Liver (tissue), 9 donors: ENCODE results near the gene AGER. TPM values are rescaled to one million over a fixed set of nuclear protein-coding genes. Genes with fewer than 3 reads are reported as not detected.

ENCODE experiments used
- DNase-seq: peaks from one replicate; pipeline ENCODE4 v3.0.0-alpha.2; 2017; ENCODE audit warnings: low spot score
- H3K27ac ChIP-seq, 2 donors: one replicate each; pipeline ENCODE4 v1.7.0; 2013; ENCODE audit warnings: inconsistent platforms in 2 of 2, low read length in 2 of 2, control low read depth in 1 of 2, low read depth in 1 of 2, mild to moderate bottlenecking in 1 of 2
- H3K27me3 ChIP-seq, 4 donors: one replicate each; pipeline versions ENCODE4 v1.6.1 to v1.7.0; 2013; ENCODE audit warnings: low read length in 3 of 4, inconsistent platforms in 1 of 4, mild to moderate bottlenecking in 1 of 4, moderate library complexity in 1 of 4; ENCODE audit not compliant: control insufficient read depth in 4 of 4, insufficient read depth in 4 of 4
- H3K36me3 ChIP-seq, 4 donors: one replicate each; pipeline versions ENCODE4 v1.6.1 to v1.7.0; 2013; ENCODE audit warnings: low read length in 3 of 4, mild to moderate bottlenecking in 3 of 4, low read depth in 1 of 4, moderate library complexity in 1 of 4; ENCODE audit not compliant: control insufficient read depth in 4 of 4, insufficient read depth in 3 of 4
- H3K4me1 ChIP-seq, 4 donors: one replicate each; pipeline versions ENCODE4 v1.6.1 to v1.7.0; 2013; ENCODE audit warnings: low read length in 3 of 4, mild to moderate bottlenecking in 3 of 4, moderate library complexity in 1 of 4; ENCODE audit not compliant: control insufficient read depth in 4 of 4, insufficient read depth in 4 of 4
- H3K4me3 ChIP-seq, 3 donors: one replicate each; pipeline versions ENCODE4 v1.6.1 to v1.7.0; 2013; ENCODE audit warnings: low read length in 3 of 3, control low read depth in 1 of 3, low read depth in 1 of 3, mild to moderate bottlenecking in 1 of 3
- H3K9ac ChIP-seq, 2 donors: one replicate each; pipeline ENCODE4 v1.7.0; 2013; ENCODE audit warnings: low read length in 2 of 2, mild to moderate bottlenecking in 2 of 2, moderate library complexity in 2 of 2, control low read depth in 1 of 2, low read depth in 1 of 2
- H3K9me3 ChIP-seq, 4 donors: one replicate each; pipeline versions ENCODE4 v1.6.1 to v1.7.0; 2013; ENCODE audit warnings: low read length in 3 of 4; ENCODE audit not compliant: control insufficient read depth in 4 of 4
- EGR1 ChIP-seq, 2 donors: IDR thresholded peaks; 2 replicates each; pipeline ENCODE4 v1.6.1; 2016 to 2018; ENCODE audit warnings: antibody characterized with exemption in 2 of 2, low read depth in 2 of 2
- FOXA2 ChIP-seq: IDR thresholded peaks from 2 replicates; pipeline ENCODE4 v1.6.1; 2016; ENCODE audit warnings: antibody characterized with exemption
- GABPA ChIP-seq, 2 donors: IDR thresholded peaks in 1 of 2; conservative IDR thresholded peaks in 1 of 2; 2 replicates each; pipeline ENCODE4 v1.6.1; 2016; ENCODE audit warnings: antibody characterized with exemption in 2 of 2, mild to moderate bottlenecking in 1 of 2, moderate library complexity in 1 of 2
- HNF4A ChIP-seq, 2 donors: conservative IDR thresholded peaks; 2 replicates each; pipeline ENCODE4 v1.6.1; 2016; ENCODE audit warnings: antibody characterized with exemption in 2 of 2, mild to moderate bottlenecking in 2 of 2
- HNF4G ChIP-seq: IDR thresholded peaks from 2 replicates; pipeline ENCODE4 v1.6.1; 2016; ENCODE audit warnings: antibody characterized with exemption
- JUND ChIP-seq, 2 donors: IDR thresholded peaks; 2 replicates each; pipeline ENCODE4 v1.6.1; 2016; ENCODE audit warnings: antibody characterized with exemption in 2 of 2
- NR2F2 ChIP-seq: IDR thresholded peaks from 2 replicates; pipeline ENCODE4 v1.6.1; 2016; ENCODE audit warnings: antibody characterized with exemption
- RAD21 ChIP-seq, 2 donors: IDR thresholded peaks; 2 replicates each; pipeline ENCODE4 v1.6.1; 2016; ENCODE audit warnings: antibody characterized with exemption in 2 of 2, mild to moderate bottlenecking in 2 of 2
- RXRA ChIP-seq, 2 donors: IDR thresholded peaks; 2 replicates each; pipeline ENCODE4 v1.6.1; 2017 to 2018; ENCODE audit warnings: antibody characterized with exemption in 2 of 2, mild to moderate bottlenecking in 1 of 2
- SP1 ChIP-seq: IDR thresholded peaks from 2 replicates; pipeline ENCODE4 v1.6.1; 2018; ENCODE audit warnings: antibody characterized with exemption, mild to moderate bottlenecking
- TAF1 ChIP-seq: conservative IDR thresholded peaks from 2 replicates; pipeline ENCODE4 v1.6.1; 2016; ENCODE audit warnings: antibody characterized with exemption, mild to moderate bottlenecking
- YY1 ChIP-seq: IDR thresholded peaks from 2 replicates; pipeline ENCODE4 v1.6.1; 2016; ENCODE audit warnings: antibody characterized with exemption, mild to moderate bottlenecking
- WGBS: extraction: QIAGEN DNeasy Blood & Tissue Kit; methylation state at CpG from one replicate; pipeline ENCODE4 v1.1.7; 2013; 5-methylcytosine and 5-hydroxymethylcytosine counted together
- polyA plus RNA-seq, 2 donors: library from polyadenylated mRNA; stranded (reverse) in 1 of 2; unstranded in 1 of 2; fragments of 200-250 nt in 1 of 2; fragments of >200 nt in 1 of 2; fragmentation: Nextera tagmentation in 1 of 2; extraction: Ambion mirVana in 1 of 2; gene quantifications; one replicate each; pipeline versions ENCODE4 v1.2.1 to v1.2.3, GENCODE V29; 2013 to 2015
- total RNA-seq, 2 donors: library from RNA; depleted of rRNA; stranded (reverse); fragments of >200 nt; gene quantifications; one replicate each; pipeline ENCODE4 v1.2.3, GENCODE V29; 2014
- TF ChIP-seq, protein P1 (sequence below): IDR thresholded peaks from 2 replicates; pipeline ENCODE4 v1.6.1; 2016; ENCODE audit warnings: antibody characterized with exemption
- TF ChIP-seq, protein P2 (sequence below): IDR thresholded peaks from 2 replicates; pipeline ENCODE4 v1.6.1; 2016; ENCODE audit warnings: antibody characterized with exemption
- TF ChIP-seq, protein P3 (sequence below): IDR thresholded peaks from 2 replicates; pipeline ENCODE4 v1.6.1; 2016; ENCODE audit warnings: antibody characterized with exemption, mild to moderate bottlenecking
- TF ChIP-seq, protein P4 (sequence below): fragments of 150-350 bp; IDR thresholded peaks from 2 replicates; pipeline ENCODE4 v1.5.1; 2017; ENCODE audit warnings: improper control_type of control experiment, low read depth, low read length; ENCODE audit not compliant: missing input control
- donor health status: healthy.
- donor health status: healthy.
- donor health status: healthy.
- donor health status: healthy.
- donor health status: healthy.

Gene AGER
- total and polyA plus RNA-seq, 4 donors, result 0.47 to 0.92 (median 0.83) TPM

DNA sequence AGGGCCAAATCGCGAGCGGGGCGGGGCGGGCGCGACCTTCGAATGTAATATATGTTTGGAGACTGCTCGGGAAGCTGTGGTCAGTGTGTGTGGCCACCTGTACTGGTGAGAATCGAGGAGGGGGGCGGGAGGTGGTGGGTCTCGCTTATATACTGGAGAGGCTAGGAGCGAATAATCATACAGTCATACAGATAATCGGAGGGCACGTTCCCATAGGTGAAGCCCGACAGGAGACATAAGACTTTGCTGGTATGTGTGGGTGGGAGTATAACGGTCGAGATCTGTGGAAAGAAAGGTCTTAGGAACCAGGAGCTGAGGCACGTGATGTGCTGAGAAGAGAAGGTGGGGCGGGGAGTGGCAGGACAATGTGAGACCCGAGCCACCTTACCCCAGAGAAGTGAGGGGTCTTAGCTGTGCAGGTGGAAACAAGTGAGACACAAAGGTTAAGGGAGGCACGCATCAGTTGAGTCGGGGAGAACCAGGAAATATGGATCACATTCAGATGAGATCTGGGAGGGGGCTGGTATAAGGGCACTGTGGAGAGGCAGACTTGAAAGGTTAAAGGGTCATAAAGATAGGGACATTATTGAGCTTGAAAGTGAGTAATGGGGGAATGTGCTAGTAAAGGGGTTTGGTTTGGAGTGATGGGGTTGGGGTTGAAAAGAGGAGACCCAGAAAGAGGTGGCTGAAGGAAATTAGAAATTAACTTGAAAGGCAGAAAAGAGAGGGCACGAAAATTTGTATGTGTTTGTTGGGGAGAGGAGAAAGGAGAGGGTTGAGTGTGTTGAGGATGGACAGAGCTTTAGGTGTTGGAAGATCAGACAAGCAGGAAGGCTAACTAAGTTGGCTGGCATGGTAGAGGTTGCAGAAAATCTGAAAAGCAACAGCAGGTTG lies 5.3 kb downstream of the AGER start:
- H3K27ac ChIP-seq, result peak overlapping the region; percentile 95 to 96
- TF ChIP-seq YY1 (no peak), NR2F2 (no peak), RAD21 (IDR thresholded peaks at IDR 0.05) (no peak), HNF4G (no peak), SP1 (no peak), JUND (IDR thresholded peaks at IDR 0.05) (no peak), FOXA2 (no peak), RXRA (IDR thresholded peaks at IDR 0.05) (no peak), HNF4A (conservative IDR thresholded peaks at IDR 0.05) (no peak), TAF1 (no peak), EGR1 (IDR thresholded peaks at IDR 0.05; ENCODE audit: low read depth in 2 of 2) (no peak), GABPA (IDR thresholded peaks at IDR 0.05 in 1 of 2, conservative IDR thresholded peaks at IDR 0.05 in 1 of 2) (no peak)
- TF ChIP-seq, protein P1, sequence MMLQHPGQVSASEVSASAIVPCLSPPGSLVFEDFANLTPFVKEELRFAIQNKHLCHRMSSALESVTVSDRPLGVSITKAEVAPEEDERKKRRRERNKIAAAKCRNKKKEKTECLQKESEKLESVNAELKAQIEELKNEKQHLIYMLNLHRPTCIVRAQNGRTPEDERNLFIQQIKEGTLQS, result no peak
- TF ChIP-seq, protein P2, sequence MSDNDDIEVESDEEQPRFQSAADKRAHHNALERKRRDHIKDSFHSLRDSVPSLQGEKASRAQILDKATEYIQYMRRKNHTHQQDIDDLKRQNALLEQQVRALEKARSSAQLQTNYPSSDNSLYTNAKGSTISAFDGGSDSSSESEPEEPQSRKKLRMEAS, result no peak
- TF ChIP-seq, protein P3, sequence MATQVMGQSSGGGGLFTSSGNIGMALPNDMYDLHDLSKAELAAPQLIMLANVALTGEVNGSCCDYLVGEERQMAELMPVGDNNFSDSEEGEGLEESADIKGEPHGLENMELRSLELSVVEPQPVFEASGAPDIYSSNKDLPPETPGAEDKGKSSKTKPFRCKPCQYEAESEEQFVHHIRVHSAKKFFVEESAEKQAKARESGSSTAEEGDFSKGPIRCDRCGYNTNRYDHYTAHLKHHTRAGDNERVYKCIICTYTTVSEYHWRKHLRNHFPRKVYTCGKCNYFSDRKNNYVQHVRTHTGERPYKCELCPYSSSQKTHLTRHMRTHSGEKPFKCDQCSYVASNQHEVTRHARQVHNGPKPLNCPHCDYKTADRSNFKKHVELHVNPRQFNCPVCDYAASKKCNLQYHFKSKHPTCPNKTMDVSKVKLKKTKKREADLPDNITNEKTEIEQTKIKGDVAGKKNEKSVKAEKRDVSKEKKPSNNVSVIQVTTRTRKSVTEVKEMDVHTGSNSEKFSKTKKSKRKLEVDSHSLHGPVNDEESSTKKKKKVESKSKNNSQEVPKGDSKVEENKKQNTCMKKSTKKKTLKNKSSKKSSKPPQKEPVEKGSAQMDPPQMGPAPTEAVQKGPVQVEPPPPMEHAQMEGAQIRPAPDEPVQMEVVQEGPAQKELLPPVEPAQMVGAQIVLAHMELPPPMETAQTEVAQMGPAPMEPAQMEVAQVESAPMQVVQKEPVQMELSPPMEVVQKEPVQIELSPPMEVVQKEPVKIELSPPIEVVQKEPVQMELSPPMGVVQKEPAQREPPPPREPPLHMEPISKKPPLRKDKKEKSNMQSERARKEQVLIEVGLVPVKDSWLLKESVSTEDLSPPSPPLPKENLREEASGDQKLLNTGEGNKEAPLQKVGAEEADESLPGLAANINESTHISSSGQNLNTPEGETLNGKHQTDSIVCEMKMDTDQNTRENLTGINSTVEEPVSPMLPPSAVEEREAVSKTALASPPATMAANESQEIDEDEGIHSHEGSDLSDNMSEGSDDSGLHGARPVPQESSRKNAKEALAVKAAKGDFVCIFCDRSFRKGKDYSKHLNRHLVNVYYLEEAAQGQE, result no peak
- TF ChIP-seq, protein P4, sequence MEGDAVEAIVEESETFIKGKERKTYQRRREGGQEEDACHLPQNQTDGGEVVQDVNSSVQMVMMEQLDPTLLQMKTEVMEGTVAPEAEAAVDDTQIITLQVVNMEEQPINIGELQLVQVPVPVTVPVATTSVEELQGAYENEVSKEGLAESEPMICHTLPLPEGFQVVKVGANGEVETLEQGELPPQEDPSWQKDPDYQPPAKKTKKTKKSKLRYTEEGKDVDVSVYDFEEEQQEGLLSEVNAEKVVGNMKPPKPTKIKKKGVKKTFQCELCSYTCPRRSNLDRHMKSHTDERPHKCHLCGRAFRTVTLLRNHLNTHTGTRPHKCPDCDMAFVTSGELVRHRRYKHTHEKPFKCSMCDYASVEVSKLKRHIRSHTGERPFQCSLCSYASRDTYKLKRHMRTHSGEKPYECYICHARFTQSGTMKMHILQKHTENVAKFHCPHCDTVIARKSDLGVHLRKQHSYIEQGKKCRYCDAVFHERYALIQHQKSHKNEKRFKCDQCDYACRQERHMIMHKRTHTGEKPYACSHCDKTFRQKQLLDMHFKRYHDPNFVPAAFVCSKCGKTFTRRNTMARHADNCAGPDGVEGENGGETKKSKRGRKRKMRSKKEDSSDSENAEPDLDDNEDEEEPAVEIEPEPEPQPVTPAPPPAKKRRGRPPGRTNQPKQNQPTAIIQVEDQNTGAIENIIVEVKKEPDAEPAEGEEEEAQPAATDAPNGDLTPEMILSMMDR, result no peak
- peaks cover 0 to 22% (median 10%) of the 10 kb centered on the region in 4 donors for H3K36me3 ChIP-seq
- H3K9ac ChIP-seq, result peak overlapping the region; percentile 45 to 98
- peaks cover 0 to 47% (median 42%) of the 10 kb centered on the region in 4 donors for H3K4me1 ChIP-seq
- peak; percentile 52 for DNase-seq
- H3K9me3 ChIP-seq, result no peaks in the 10 kb centered on the region
- H3K27me3 ChIP-seq, result no peaks in the 10 kb centered on the region
- peak overlapping the region; percentile 49 to 97 (median 78) for H3K4me3 ChIP-seq
- WGBS, result 3% methylated on average over 24 of the region's 24 CpGs
